Activated CD8-positive, alpha-beta memory T cell treated with anti-CD3 and anti-CD28 coated beads, Interleukin-2, amount 10 ng/mL, durations not matched to agents 7 days and 5 days (primary cell): Measurements from ENCODE around the gene ZFYVE28. TPM values are rescaled to one million over a fixed set of nuclear protein-coding genes. Genes with fewer than 3 reads are reported as not detected.
"Not testable (repeated sequence)": the region's sequence is repeated elsewhere in the genome, so short reads cannot be mapped to it uniquely, and the experiment has no call there.

Source experiments
- ATAC-seq: fragments of 150-1000 bp; cut with Tn5 transposase; one replicate; pipeline ENCODE4 v1.10.0; 2021; ENCODE audit warnings: moderate library complexity
- CTCF ChIA-PET: fragments of 350-600 bp; sonication (Branson Sonifier 250); formaldehyde crosslinking; loops from one replicate; lab custom pipeline; 2021; ENCODE audit warnings: antibody characterized with exemption; lab: Charles Lee
- DNase-seq: peaks from one replicate; pipeline ENCODE4 v3.0.0-alpha.2; 2020
- H3K27ac Mint-ChIP-seq: one replicate; pipeline ENCODE4 v1.8.0; 2021; ENCODE audit warnings: mild to moderate bottlenecking, mixed read lengths
- H3K27me3 Mint-ChIP-seq: one replicate; pipeline ENCODE4 v1.8.0; 2021; ENCODE audit warnings: mixed read lengths
- H3K36me3 Mint-ChIP-seq: one replicate; pipeline ENCODE4 v1.8.0; 2021; ENCODE audit warnings: mild to moderate bottlenecking, mixed read lengths
- H3K4me1 Mint-ChIP-seq: one replicate; pipeline ENCODE4 v1.8.0; 2021; ENCODE audit warnings: mixed read lengths
- H3K4me3 Mint-ChIP-seq: one replicate; pipeline ENCODE4 v1.8.0; 2021; ENCODE audit warnings: mild to moderate bottlenecking, moderate library complexity, mixed read lengths
- H3K9me3 Mint-ChIP-seq: one replicate; pipeline ENCODE4 v1.8.0; 2022; ENCODE audit warnings: low read depth, mixed read lengths
- total RNA-seq, 2 experiments: library from RNA; stranded (reverse); gene quantifications; one replicate each; pipeline ENCODE4 v1.2.3, GENCODE V29; 2021

The ZFYVE28 gene
- total RNA-seq, 2 experiments from 2014 or later, result 12.5 to 30.3 TPM

- H3K9me3 Mint-ChIP-seq, result peaks cover 2% of the 10 kb centered on the region
- CTCF ChIA-PET, result interaction anchor here (0.6 to 1.7 kb wide), 9 partner anchors 9 to 160 kb away, joined by 3 to 8 read pairs (median 3); partner anchors contain the start of genes CFAP99, HAUS3, MXD4 and POLN
Observed at GRCh38 chr4:2281575-2282343, 136.7 kb downstream of the ZFYVE28 start.

DNA sequence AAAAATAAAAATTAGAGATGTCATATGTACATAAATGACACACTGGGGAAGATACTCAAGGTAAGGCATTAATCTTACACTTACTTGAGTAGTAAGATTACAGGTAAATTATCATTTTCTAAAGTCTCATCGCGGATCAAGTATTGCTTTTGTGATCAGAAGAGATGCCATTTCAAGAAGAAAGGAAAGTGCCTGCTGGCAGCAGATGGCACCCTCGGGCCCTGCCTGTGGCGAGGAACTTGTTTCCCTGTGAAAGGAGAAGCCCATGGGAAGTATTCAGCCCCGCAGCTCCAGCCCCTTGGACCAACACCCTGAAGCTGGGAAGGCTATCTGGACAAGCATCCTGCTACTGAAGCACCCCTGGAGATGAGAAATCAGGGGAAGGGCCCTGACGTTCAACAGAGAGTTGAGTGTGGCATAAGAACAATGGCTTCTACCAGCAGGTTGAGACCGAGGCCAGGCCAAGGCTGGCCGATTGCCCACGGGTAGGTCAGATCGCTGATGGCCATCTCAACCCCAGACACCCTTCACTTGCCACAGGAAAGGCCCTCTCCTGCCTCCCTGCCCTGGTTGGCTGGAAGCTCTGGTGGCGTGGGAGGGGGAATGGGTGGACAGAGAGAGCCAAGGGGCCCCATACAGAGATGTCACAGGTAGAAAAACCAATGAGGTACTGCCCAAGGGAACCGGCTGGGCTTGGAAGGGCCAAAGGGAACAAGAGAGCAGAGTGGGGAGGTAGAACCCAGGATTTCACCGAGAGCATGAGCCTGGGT, 137.7 kb downstream of the ZFYVE28 start:
- H3K27ac Mint-ChIP-seq, result no peak overlapping the region
- H3K27me3 Mint-ChIP-seq, result no peaks in the 10 kb centered on the region
- CTCF ChIA-PET, result interaction anchor here (1.5 to 1.7 kb wide), 2 partner anchors 161 kb away, joined by 6 read pairs; no protein-coding TSS in a partner anchor
- H3K4me3 Mint-ChIP-seq, result no peak overlapping the region
- peaks cover 42% of the 10 kb centered on the region for H3K4me1 Mint-ChIP-seq
- no peaks in the 10 kb centered on the region for H3K36me3 Mint-ChIP-seq
- ATAC-seq (no peak), DNase-seq (no peak)
- H3K9me3 Mint-ChIP-seq, result peaks cover 2% of the 10 kb centered on the region

More at GRCh38 chr4:2281575-2282343, 136.7 kb downstream of the ZFYVE28 start:
- H3K36me3 Mint-ChIP-seq, result no peaks in the 10 kb centered on the region
- peak overlapping the region; percentile 86 for H3K27ac Mint-ChIP-seq
- H3K4me1 Mint-ChIP-seq, result peaks cover 43% of the 10 kb centered on the region
- no peaks in the 10 kb centered on the region for H3K27me3 Mint-ChIP-seq
- H3K4me3 Mint-ChIP-seq, result peak overlapping the region; percentile 15
- ATAC-seq (peak; percentile 96), DNase-seq (peak; percentile 90)

DNA sequence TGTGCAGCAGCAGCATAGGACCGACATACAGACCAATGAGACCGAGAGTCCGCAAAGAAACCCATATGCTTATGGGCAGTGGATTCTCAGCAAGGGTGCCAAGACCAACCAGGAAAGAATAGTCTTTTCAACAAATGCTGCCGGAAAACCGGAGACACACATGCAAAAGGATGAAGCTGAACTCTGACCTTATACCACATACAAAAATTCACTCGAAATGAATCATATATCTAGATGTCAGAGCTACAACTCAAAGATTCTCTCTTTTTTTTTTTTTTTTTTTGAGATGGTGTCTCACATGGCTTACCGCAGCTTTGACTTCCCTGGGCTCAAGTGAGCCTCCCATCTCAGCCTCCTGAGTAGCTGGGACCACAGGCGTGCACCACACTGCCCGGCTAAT, 140.5 kb downstream of the ZFYVE28 start:
- Mint-ChIP-seq H3K27ac (no peak overlapping the region), H3K36me3 (no peaks in the 10 kb centered on the region), H3K27me3 (no peaks in the 10 kb centered on the region), H3K9me3 (no peaks in the 10 kb centered on the region), H3K4me1 (peaks cover 22% of the 10 kb centered on the region), H3K4me3 (no peak overlapping the region)
- CTCF ChIA-PET, result no interaction called here
- no peak for ATAC-seq
- DNase-seq, result no peak

GRCh38 chr4:2276581-2277325, 141.7 kb downstream of the ZFYVE28 start:
- Mint-ChIP-seq H3K9me3 (no peaks in the 10 kb centered on the region), H3K27me3 (no peaks in the 10 kb centered on the region), H3K4me1 (peaks cover 10% of the 10 kb centered on the region), H3K27ac (no peak overlapping the region), H3K4me3 (no peak overlapping the region), H3K36me3 (no peaks in the 10 kb centered on the region)
- ATAC-seq (no peak), DNase-seq (no peak)
- CTCF ChIA-PET, result no interaction called here

GRCh38 chr4:2275546-2276251, 142.7 kb downstream of the ZFYVE28 start:
- Mint-ChIP-seq H3K27ac (no peak overlapping the region), H3K4me3 (no peak overlapping the region), H3K27me3 (no peaks in the 10 kb centered on the region), H3K4me1 (no peaks in the 10 kb centered on the region), H3K36me3 (no peaks in the 10 kb centered on the region), H3K9me3 (no peaks in the 10 kb centered on the region)
- DNase-seq (no peak), ATAC-seq (no peak)
- CTCF ChIA-PET, result no interaction called here

GRCh38 chr4:2275044-2275397, 143.4 kb downstream of the ZFYVE28 start:
- H3K4me1 Mint-ChIP-seq, H3K9me3 Mint-ChIP-seq, H3K36me3 Mint-ChIP-seq, H3K27ac Mint-ChIP-seq, H3K27me3 Mint-ChIP-seq, H3K4me3 Mint-ChIP-seq, DNase-seq, CTCF ChIA-PET, ATAC-seq: not testable (repeated sequence)

DNA sequence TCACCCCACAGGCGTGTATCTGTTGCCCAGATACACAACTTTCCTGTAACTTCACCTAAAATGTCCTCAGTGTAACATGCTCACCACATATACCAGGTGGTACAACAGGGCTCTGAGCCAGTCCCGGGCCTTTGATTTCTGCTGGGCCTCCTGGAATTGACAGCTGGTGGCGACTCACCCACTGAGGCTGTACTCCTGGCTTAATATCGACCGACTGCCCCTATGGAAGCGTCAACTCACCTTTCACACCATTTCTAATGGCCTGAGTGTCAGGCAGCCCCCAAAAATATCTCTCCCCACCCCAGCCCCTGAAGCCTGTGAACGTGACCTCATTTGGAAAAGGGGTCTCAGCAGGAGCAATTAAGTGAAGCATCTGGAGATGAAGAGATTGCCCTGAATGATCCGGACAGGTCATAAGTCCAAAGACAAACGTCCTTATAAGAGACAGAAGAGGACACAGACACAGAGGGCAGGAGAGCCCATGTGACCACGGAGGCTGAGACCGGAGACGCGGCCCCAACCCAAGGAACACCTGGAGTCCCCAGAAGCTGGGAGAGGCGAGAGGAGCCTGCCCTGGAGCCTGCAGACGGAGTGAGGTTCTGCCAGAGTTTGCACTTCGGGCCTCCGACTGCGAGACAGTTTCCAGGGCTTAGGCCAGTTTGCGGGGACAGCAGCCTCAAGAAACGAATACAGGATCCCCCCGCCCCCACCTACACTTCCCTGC, 144.0 kb downstream of the ZFYVE28 start:
- no peak for DNase-seq
- CTCF ChIA-PET, result no interaction called here
- Mint-ChIP-seq H3K27ac (no peak overlapping the region), H3K36me3 (no peaks in the 10 kb centered on the region), H3K27me3 (no peaks in the 10 kb centered on the region), H3K9me3 (no peaks in the 10 kb centered on the region), H3K4me3 (no peak overlapping the region), H3K4me1 (no peaks in the 10 kb centered on the region)
- ATAC-seq, result no peak

- no peaks in the 10 kb centered on the region for H3K27me3 Mint-ChIP-seq
- DNase-seq, result no peak
- H3K4me3 Mint-ChIP-seq, result no peak overlapping the region
- no peak overlapping the region for H3K27ac Mint-ChIP-seq
- CTCF ChIA-PET, result no interaction called here
- no peaks in the 10 kb centered on the region for H3K9me3 Mint-ChIP-seq
- no peaks in the 10 kb centered on the region for H3K36me3 Mint-ChIP-seq
- no peaks in the 10 kb centered on the region for H3K4me1 Mint-ChIP-seq
- no peak for ATAC-seq
Observed at GRCh38 chr4:2273657-2274319, 144.7 kb downstream of the ZFYVE28 start.

- no peaks in the 10 kb centered on the region for H3K4me1 Mint-ChIP-seq
- no peaks in the 10 kb centered on the region for H3K27me3 Mint-ChIP-seq
- ATAC-seq (no peak), DNase-seq (no peak)
- H3K9me3 Mint-ChIP-seq, result no peaks in the 10 kb centered on the region
- H3K27ac Mint-ChIP-seq, result no peak overlapping the region
- no peaks in the 10 kb centered on the region for H3K36me3 Mint-ChIP-seq
- CTCF ChIA-PET, result no interaction called here
- H3K4me3 Mint-ChIP-seq, result no peak overlapping the region
Observed at GRCh38 chr4:2273221-2273620, 145.2 kb downstream of the ZFYVE28 start.

DNA sequence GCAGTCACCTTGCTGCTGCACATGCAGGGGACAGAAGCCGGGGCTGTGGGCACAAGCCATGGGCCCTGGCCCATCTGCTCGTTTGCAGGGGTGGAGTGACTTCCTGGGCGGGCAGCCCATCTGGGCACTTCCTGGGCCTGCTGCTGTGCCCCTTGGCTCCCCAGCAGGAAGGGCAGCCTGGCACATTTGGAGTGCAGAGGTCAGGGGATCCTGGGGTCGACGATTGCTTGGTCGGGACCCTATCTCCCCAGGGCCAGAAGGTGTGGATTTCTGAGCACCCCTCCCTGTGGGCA, 145.7 kb downstream of the ZFYVE28 start:
- ATAC-seq (no peak), DNase-seq (no peak)
- no peaks in the 10 kb centered on the region for H3K9me3 Mint-ChIP-seq
- H3K4me3 Mint-ChIP-seq, result no peak overlapping the region
- H3K4me1 Mint-ChIP-seq, result no peaks in the 10 kb centered on the region
- no peaks in the 10 kb centered on the region for H3K27me3 Mint-ChIP-seq
- H3K27ac Mint-ChIP-seq, result no peak overlapping the region
- no peaks in the 10 kb centered on the region for H3K36me3 Mint-ChIP-seq
- CTCF ChIA-PET, result no interaction called here

- no peaks in the 10 kb centered on the region for H3K4me1 Mint-ChIP-seq
- no peak for ATAC-seq
- H3K9me3 Mint-ChIP-seq, result no peaks in the 10 kb centered on the region
- no peak for DNase-seq
- H3K36me3 Mint-ChIP-seq, result no peaks in the 10 kb centered on the region
- CTCF ChIA-PET, result no interaction called here
- H3K27ac Mint-ChIP-seq, result no peak overlapping the region
- no peaks in the 10 kb centered on the region for H3K27me3 Mint-ChIP-seq
- no peak overlapping the region for H3K4me3 Mint-ChIP-seq
Observed at GRCh38 chr4:2272026-2272827, 146.2 kb downstream of the ZFYVE28 start.
